GM04504 (cell line): ENCODE results near the gene SLC66A3.

Experiments used
- DNase-seq: peaks from one replicate; pipeline ENCODE4 v3.0.0-alpha.2; 2012; ENCODE audit warnings: low read depth

Gene SLC66A3

GRCh38 chr2:11214770-11215169, 59.5 kb downstream of the SLC66A3 start:
- DNase-seq: no peak

DNA sequence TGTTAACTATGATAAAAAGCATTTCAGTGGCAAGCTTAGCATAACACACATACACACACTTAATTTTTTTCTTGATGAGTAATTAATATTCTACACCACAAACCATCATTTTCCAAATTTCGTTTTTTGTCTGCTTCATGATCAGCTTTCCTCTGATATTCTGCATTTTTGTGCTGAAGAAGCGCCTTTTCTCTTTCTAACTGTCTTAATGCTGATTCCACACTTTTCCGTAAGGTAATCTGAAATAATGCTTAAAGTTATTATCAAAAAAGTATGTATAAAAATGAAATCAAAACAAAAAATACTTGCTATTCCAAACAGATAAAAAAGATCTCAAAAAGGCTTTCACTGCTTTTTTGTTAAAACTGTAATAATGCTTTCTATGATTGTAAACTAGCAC, 60.1 kb downstream of the SLC66A3 start:
- no peak for DNase-seq

DNA sequence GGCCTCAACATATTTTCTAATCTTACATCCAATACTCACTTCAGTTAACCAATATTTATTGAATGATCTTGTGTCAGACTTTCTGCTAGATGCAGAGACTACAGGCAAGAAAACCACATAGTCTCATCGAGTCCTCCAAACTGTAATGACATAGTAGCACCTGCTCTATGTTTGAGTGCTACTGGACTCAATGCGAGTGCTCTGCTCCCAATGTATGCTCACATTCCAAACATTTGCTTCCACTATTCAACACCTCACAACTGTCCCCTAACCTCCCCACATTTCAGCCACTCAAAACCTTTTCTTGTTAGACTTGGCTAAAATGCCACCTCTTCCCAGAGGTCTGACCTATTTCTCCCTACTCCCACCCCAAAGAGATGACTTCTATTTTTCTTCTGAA, 65.2 kb downstream of the SLC66A3 start:
- no peak for DNase-seq

- no peak for DNase-seq
Observed at GRCh38 chr2:11222845-11223244, 67.6 kb downstream of the SLC66A3 start.

- DNase-seq: no peak
Observed at GRCh38 chr2:11224887-11225286, 69.6 kb downstream of the SLC66A3 start.

DNA sequence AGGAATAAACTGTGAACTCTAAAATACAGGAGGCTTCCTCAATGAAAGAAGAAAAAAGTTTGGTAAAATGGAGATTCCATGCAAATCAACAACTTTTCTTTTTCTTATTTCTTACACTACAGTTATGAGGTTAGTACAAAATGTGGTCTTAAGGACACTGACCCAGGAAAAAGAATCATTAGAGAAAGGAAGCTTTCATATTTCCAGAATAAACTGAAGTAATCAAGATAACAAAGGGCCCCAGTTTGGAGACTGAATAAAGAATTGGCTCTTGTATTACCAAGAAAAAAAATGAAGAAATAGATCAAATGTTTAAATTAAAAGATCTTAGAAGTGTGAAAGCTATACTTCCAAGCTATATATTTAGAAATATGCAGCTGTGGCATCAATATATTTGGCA, 72.3 kb downstream of the SLC66A3 start:
- DNase-seq: no peak
